GM12873 (cell line): ENCODE results near the gene TSPAN18.

ENCODE experiments used
- CTCF ChIP-seq: IDR thresholded peaks from 2 replicates; pipeline ENCODE4 v1.5.1; 2012; ENCODE audit warnings: low read depth, mild to moderate bottlenecking, moderate library complexity, low read length, control low read depth; ENCODE audit not compliant: insufficient read depth; ENCODE audit errors: missing control alignments

Gene TSPAN18

DNA sequence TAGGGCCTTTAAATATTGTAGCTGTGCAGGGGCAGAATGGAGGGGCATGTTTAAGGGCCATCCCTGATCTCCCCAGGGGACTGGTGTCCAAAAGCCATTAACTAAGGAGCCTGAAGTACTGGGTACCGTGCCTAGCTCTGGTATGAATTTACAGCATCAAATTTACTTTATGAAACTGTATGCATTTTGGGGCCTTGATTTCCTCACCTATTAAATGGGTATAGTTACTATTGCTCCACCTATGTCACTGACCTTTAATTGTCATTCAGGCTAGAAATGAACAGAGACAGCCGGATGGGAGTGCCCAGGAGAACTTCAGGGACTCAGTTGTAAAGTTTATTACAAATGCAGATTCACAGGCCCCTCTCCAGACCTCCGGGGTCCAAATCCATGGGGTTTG, 235.7 kb downstream of the TSPAN18 start:
- no peak for TF ChIP-seq CTCF

DNA sequence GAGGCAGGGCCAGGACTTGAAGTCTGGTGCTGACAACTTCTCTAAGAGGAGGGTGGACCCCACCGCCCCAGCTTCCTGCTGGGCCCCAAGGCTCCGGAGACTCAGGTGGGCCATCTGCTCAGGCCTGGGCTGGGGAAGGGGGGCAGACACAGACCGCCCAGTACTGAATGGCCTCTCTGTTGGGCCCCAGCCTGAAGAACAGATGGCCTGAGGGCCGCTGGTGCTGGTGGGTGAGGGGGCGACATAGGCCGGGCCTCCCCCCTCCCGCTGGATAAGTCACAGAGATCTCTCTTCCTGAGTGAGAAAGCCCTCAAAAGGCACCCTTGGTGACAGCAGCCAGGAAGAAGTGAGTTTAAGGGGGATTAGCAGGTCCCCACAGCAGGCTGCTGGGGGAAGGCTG, 236.4 kb downstream of the TSPAN18 start:
- TF ChIP-seq CTCF: no peak

DNA sequence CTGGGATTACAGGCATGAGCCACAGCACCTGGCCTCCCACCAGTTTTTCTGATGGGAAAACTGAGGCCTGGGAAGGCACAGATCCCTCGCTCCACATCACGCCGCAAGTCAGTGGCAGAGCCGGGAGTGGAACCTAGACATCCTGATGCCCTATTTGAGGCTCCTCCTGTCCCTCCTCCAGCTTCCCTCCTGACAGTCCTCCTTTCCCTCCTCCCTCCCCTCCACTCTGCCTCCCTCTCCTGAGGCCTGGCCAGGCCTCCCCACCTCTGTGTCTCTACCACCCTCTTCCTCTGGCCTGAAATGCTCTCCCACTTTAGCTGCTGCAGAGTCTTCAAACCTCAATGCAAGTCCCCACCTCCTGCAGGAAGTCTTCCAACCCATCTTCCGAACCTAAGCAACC, 237.2 kb downstream of the TSPAN18 start:
- no peak for TF ChIP-seq CTCF

- TF ChIP-seq CTCF: no peak
Measured at GRCh38 chr11:44964526-44965209, 237.9 kb downstream of the TSPAN18 start.

DNA sequence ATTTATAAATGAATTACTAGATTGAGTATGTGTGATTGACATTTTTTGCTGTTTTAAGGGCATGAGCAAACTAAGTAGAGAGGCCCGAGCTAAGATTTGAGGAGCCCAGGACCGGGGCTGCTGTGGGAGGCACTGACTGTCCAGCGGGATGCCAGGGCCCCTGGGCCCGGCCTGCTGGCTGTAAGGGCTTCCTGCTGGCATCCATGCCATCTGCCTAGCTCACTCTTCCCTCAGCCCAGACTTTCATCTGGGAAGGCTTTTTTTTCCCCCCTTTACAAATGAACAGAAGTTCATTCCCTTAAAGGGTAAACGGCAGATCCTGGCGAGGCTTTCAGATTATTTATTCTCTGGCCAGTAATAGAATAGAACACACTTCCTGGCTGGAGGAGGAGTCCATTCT, 239.9 kb downstream of the TSPAN18 start:
- no peak for TF ChIP-seq CTCF

DNA sequence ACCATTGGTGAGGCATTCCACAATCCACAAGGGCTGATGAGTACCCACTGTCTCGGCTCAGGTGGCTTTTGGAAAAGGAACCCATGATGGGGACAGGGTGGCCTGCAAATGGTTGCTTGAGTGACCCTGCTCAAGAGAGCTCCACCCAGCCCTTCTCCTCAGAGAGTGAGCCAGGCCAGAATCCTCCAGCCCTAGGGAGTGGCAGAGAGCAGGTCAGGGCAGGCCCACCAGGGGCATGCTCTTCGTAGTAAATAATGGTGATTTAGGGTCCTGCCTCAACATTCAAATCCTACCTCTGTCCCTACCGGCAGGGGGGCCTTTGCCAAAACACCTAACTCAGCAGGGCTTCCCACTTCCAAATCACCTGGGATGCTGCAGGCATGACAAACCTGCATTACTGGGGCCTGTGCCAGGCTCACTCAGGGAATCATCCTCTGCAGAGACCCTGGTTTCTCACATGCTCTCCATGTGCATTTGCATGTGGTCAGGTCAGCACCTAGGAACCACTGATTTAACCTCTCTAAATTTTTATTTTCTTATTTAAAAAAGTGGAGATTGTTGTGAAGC, 241.3 kb downstream of the TSPAN18 start:
- TF ChIP-seq CTCF: no peak

- no peak for TF ChIP-seq CTCF
Measured at GRCh38 chr11:44968510-44968909, 241.7 kb downstream of the TSPAN18 start.
